WTC11 (cell line): ENCODE data around the gene RAC3. TPM values are rescaled to one million over a fixed set of nuclear protein-coding genes. Genes with fewer than 3 reads are reported as not detected.

ENCODE experiments used
- ATAC-seq: fragments of 200-7000 bp; cut with Tn5 transposase; 2 replicates; pipeline ENCODE4 v1.10.0; 2021; ENCODE audit warnings: mild to moderate bottlenecking, moderate library complexity
- CTCF ChIA-PET: fragments of 300-600 bp; sonication (Branson Sonifier 250); formaldehyde crosslinking; loops from one replicate; lab custom pipeline; 2021; ENCODE audit warnings: antibody characterized with exemption; lab: Charles Lee
- POLR2A ChIA-PET: fragments of 350-600 bp; sonication (Branson Sonifier 250); formaldehyde crosslinking; loops from one replicate; lab custom pipeline; 2021; ENCODE audit warnings: antibody characterized with exemption; lab: Charles Lee
- DNase-seq: peaks from one replicate; pipeline ENCODE4 v3.0.0; 2021; ENCODE audit warnings: low spot score
- H3K27ac Mint-ChIP-seq: 2 replicates; pipeline ENCODE4 v1.8.0; 2021; ENCODE audit warnings: mixed read lengths
- H3K27me3 Mint-ChIP-seq: 2 replicates; pipeline ENCODE4 v1.8.0; 2021; ENCODE audit warnings: low read depth, mild to moderate bottlenecking, moderate library complexity, mixed read lengths
- H3K36me3 Mint-ChIP-seq: 2 replicates; pipeline ENCODE4 v1.8.0; 2021; ENCODE audit warnings: mixed read lengths
- H3K4me1 Mint-ChIP-seq: 2 replicates; pipeline ENCODE4 v1.8.0; 2022; ENCODE audit warnings: mixed read lengths
- H3K4me3 Mint-ChIP-seq: 2 replicates; pipeline ENCODE4 v1.8.0; 2021; ENCODE audit warnings: mild to moderate bottlenecking, moderate library complexity, mixed read lengths
- H3K9me3 Mint-ChIP-seq: 2 replicates; pipeline ENCODE4 v1.8.0; 2021; ENCODE audit warnings: mixed read lengths
- ESRRA ChIP-seq: sonication (generic); formaldehyde crosslinking; IDR thresholded peaks from 2 replicates; pipeline ENCODE4 v1.8.1; 2022; ENCODE audit warnings: mild to moderate bottlenecking, missing genetic modification reagents, borderline replicate concordance
- FOXJ3 ChIP-seq: sonication (generic); formaldehyde crosslinking; IDR thresholded peaks from 2 replicates; pipeline ENCODE4 v1.9.0; 2021; ENCODE audit warnings: missing genetic modification reagents, mild to moderate bottlenecking, borderline replicate concordance
- FOXK1 ChIP-seq: sonication (generic); formaldehyde crosslinking; IDR thresholded peaks from 2 replicates; pipeline ENCODE4 v1.8.0; 2022; ENCODE audit warnings: mild to moderate bottlenecking, moderate library complexity, missing genetic modification reagents
- FOXP4 ChIP-seq: sonication (generic); formaldehyde crosslinking; IDR thresholded peaks from 2 replicates; pipeline ENCODE4 v1.8.0; 2022; ENCODE audit warnings: mild to moderate bottlenecking, missing genetic modification reagents
- GTF2I ChIP-seq: fragments of 250-450 bp; sonication (Bioruptor Pico); conservative IDR thresholded peaks from 2 replicates; pipeline ENCODE4 v1.4.0; 2021; ENCODE audit warnings: mild to moderate bottlenecking
- HMGA2 ChIP-seq: fragments of 250-450 bp; sonication (Bioruptor Pico); IDR thresholded peaks from 2 replicates; pipeline ENCODE4 v1.4.0; 2021; ENCODE audit warnings: mild to moderate bottlenecking, moderate library complexity
- JAZF1 ChIP-seq: fragments of 250-450 bp; sonication (Bioruptor Pico); IDR thresholded peaks from 2 replicates; pipeline ENCODE4 v1.9.0; 2021; ENCODE audit warnings: moderate library complexity, mild to moderate bottlenecking, inconsistent platforms
- PRRX2 ChIP-seq: fragments of 250-450 bp; sonication (Bioruptor Pico); IDR thresholded peaks from 2 replicates; pipeline ENCODE4 v1.8.0; 2021; ENCODE audit warnings: mild to moderate bottlenecking
- RELA ChIP-seq: sonication (generic); formaldehyde crosslinking; IDR thresholded peaks from 2 replicates; pipeline ENCODE4 v1.8.1; 2022; ENCODE audit warnings: missing genetic modification reagents, mild to moderate bottlenecking, borderline replicate concordance
- SOX15 ChIP-seq: fragments of 250-450 bp; sonication (Bioruptor Pico); IDR thresholded peaks from 2 replicates; pipeline ENCODE4 v1.9.0; 2021; ENCODE audit warnings: mild to moderate bottlenecking
- STAT6 ChIP-seq: sonication (generic); formaldehyde crosslinking; conservative IDR thresholded peaks from 2 replicates; pipeline ENCODE4 v1.8.1; 2023; ENCODE audit warnings: mild to moderate bottlenecking, low read depth, missing genetic modification reagents, moderate library complexity
- TEAD1 ChIP-seq: sonication (generic); formaldehyde crosslinking; IDR thresholded peaks from 2 replicates; pipeline ENCODE4 v1.8.0; 2022; ENCODE audit warnings: mild to moderate bottlenecking, missing genetic modification reagents
- TP53 ChIP-seq: sonication (generic); formaldehyde crosslinking; IDR thresholded peaks from 2 replicates; pipeline ENCODE4 v1.8.1; 2023; ENCODE audit warnings: mild to moderate bottlenecking, missing genetic modification reagents
- ZNF121 ChIP-seq: sonication (generic); formaldehyde crosslinking; IDR thresholded peaks from 2 replicates; pipeline ENCODE4 v1.8.0; 2023; ENCODE audit warnings: missing genetic modification reagents
- ZNF263 ChIP-seq: sonication (generic); formaldehyde crosslinking; IDR thresholded peaks from 2 replicates; pipeline ENCODE4 v1.8.1; 2022; ENCODE audit warnings: low read depth, mild to moderate bottlenecking, moderate library complexity, missing genetic modification reagents
- ZNF317 ChIP-seq: sonication (generic); formaldehyde crosslinking; IDR thresholded peaks from 2 replicates; pipeline ENCODE4 v1.8.1; 2023; ENCODE audit warnings: low read depth, mild to moderate bottlenecking, moderate library complexity, missing genetic modification reagents, borderline replicate concordance
- total RNA-seq: library from RNA; stranded (reverse); gene quantifications from 3 replicates; pipeline ENCODE4 v1.2.3, GENCODE V29; 2021
- TF ChIP-seq, protein P1 (sequence below): sonication (generic); formaldehyde crosslinking; IDR thresholded peaks from 2 replicates; pipeline ENCODE4 v1.8.1; 2022; ENCODE audit warnings: mild to moderate bottlenecking, missing genetic modification reagents, moderate library complexity, borderline replicate concordance
- TF ChIP-seq, protein P2 (sequence below): fragments of 250-450 bp; sonication (Bioruptor Pico); IDR thresholded peaks from 2 replicates; pipeline ENCODE4 v2.1.2; 2022; ENCODE audit warnings: mild to moderate bottlenecking, moderate library complexity
- TF ChIP-seq, protein P3 (sequence below): sonication (generic); formaldehyde crosslinking; IDR thresholded peaks from 2 replicates; pipeline ENCODE4 v1.8.0; 2022; ENCODE audit warnings: mild to moderate bottlenecking, missing genetic modification reagents
- TF ChIP-seq, protein P4 (sequence below): fragments of 250-450 bp; sonication (Bioruptor Pico); IDR thresholded peaks from 2 replicates; pipeline ENCODE4 v1.9.0; 2021; ENCODE audit warnings: mild to moderate bottlenecking

The RAC3 gene
- total RNA-seq, 1 experiment from 2014 or later: 163 TPM

GRCh38 chr17:82025401-82026107 is 5.9 kb upstream of the RAC3 start:
- peaks cover 13% of the 10 kb centered on the region for H3K4me1 Mint-ChIP-seq
- H3K27me3 Mint-ChIP-seq: no peaks in the 10 kb centered on the region; the same call in 1 of the 2 replicates
- TF ChIP-seq FOXJ3 (CRISPR knock-in tag): no peak
- ChIA-PET POLR2A (interaction anchor here (1.4 kb wide), 1 partner anchor 12 kb away, joined by 4 read pairs; the partner anchor contains the start of gene DCXR), CTCF (interaction anchor here (1.9 kb wide), 1 partner anchor 12 kb away, joined by 4 read pairs; the partner anchor contains the start of gene DCXR)
- no peaks in the 10 kb centered on the region for H3K9me3 Mint-ChIP-seq
- H3K4me3 Mint-ChIP-seq: no peak overlapping the region
- H3K36me3 Mint-ChIP-seq: no peaks in the 10 kb centered on the region
- DNase-seq (no peak), ATAC-seq (no peak)
- no peak overlapping the region for H3K27ac Mint-ChIP-seq

DNA sequence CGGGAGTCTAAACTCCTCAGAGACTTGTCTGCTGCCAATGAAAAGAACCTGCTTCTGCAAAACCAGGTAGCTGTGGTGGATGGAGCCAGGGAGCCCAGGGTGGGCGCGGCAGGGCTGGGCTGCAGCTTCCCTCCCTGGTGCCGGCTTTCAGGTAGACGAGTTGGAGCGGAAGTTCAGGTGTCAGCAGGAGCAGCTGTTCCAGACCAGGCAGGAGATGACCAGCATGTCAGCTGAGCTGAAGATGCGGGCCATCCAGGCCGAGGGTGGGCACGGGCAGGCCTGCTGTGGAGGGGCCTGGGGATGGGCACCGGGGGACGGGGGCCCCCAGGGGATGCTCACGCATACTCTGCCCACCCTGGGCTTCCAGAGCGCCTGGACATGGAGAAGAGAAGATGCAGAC is 3.2 kb upstream of the RAC3 start:
- DNase-seq (no peak), ATAC-seq (no peak)
- Mint-ChIP-seq H3K36me3 (no peaks in the 10 kb centered on the region), H3K9me3 (no peaks in the 10 kb centered on the region), H3K27ac (no peak overlapping the region), H3K4me1 (peaks cover 13% of the 10 kb centered on the region), H3K27me3 (no peaks in the 10 kb centered on the region; the same call in 1 of the 2 replicates), H3K4me3 (no peak overlapping the region)
- POLR2A ChIA-PET: no interaction called here
- TF ChIP-seq JAZF1 (no peak), TP53 (CRISPR knock-in tag) (no peak), STAT6 (CRISPR knock-in tag) (no peak), ZNF263 (CRISPR knock-in tag) (no peak), GTF2I (CRISPR knock-in tag) (no peak), FOXP4 (CRISPR knock-in tag) (no peak), ZNF317 (CRISPR knock-in tag) (no peak), TEAD1 (CRISPR knock-in tag) (no peak)
- TF ChIP-seq, protein P1, sequence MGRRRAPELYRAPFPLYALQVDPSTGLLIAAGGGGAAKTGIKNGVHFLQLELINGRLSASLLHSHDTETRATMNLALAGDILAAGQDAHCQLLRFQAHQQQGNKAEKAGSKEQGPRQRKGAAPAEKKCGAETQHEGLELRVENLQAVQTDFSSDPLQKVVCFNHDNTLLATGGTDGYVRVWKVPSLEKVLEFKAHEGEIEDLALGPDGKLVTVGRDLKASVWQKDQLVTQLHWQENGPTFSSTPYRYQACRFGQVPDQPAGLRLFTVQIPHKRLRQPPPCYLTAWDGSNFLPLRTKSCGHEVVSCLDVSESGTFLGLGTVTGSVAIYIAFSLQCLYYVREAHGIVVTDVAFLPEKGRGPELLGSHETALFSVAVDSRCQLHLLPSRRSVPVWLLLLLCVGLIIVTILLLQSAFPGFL (CRISPR knock-in tag): no peak
- TF ChIP-seq, protein P2, sequence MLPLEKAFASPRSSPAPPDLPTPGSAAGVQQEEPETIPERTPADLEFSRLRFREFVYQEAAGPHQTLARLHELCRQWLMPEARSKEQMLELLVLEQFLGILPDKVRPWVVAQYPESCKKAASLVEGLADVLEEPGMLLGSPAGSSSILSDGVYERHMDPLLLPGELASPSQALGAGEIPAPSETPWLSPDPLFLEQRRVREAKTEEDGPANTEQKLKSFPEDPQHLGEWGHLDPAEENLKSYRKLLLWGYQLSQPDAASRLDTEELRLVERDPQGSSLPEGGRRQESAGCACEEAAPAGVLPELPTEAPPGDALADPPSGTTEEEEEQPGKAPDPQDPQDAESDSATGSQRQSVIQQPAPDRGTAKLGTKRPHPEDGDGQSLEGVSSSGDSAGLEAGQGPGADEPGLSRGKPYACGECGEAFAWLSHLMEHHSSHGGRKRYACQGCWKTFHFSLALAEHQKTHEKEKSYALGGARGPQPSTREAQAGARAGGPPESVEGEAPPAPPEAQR (CRISPR knock-in tag): no peak
- CTCF ChIA-PET: interaction anchor here (1.7 to 5.7 kb wide), 2 partner anchors 8 to 9 kb away, joined by 6 to 119 read pairs; partner anchors contain the start of genes CENPX, DCXR and LRRC45

DNA sequence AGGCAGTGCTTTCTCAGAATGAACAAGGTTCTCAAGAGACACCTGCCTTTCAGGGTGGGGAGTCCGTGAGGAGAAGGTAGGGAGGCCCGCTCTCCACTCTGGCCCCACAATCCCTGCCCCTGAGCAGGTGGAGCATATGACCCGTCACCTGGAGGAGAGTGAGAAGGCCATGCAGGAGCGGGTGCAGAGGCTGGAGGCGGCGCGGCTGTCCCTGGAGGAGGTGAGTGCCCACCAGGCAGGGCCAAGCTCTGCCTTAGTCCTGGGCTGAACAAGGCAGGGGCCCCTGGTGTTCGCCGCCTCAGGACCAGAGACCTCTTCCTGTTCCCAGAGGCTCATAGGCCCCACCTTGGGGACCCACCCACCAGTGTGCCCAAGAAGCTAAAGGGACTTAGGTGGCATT is 2.5 kb upstream of the RAC3 start:
- H3K27ac Mint-ChIP-seq: no peak overlapping the region
- peaks cover 11% of the 10 kb centered on the region for H3K4me1 Mint-ChIP-seq
- no peaks in the 10 kb centered on the region for H3K9me3 Mint-ChIP-seq
- no peak overlapping the region for H3K4me3 Mint-ChIP-seq
- H3K36me3 Mint-ChIP-seq: no peaks in the 10 kb centered on the region
- POLR2A ChIA-PET: no interaction called here
- H3K27me3 Mint-ChIP-seq: no peaks in the 10 kb centered on the region; the same call in 1 of the 2 replicates
- CTCF ChIA-PET: interaction anchor here (1.5 to 5.7 kb wide), 7 partner anchors 9 to 126 kb away, joined by 4 to 119 read pairs (median 8); partner anchors contain the start of genes CENPX, DCXR and LRRC45
- DNase-seq (no peak), ATAC-seq (no peak)
- TF ChIP-seq ZNF121 (no peak), RELA (CRISPR knock-in tag) (no peak), ZNF317 (CRISPR knock-in tag) (no peak), SOX15 (CRISPR knock-in tag) (no peak), ESRRA (CRISPR knock-in tag) (no peak), FOXK1 (CRISPR knock-in tag) (no peak), HMGA2 (CRISPR knock-in tag) (no peak), PRRX2 (CRISPR knock-in tag) (no peak)
- TF ChIP-seq, protein P3, sequence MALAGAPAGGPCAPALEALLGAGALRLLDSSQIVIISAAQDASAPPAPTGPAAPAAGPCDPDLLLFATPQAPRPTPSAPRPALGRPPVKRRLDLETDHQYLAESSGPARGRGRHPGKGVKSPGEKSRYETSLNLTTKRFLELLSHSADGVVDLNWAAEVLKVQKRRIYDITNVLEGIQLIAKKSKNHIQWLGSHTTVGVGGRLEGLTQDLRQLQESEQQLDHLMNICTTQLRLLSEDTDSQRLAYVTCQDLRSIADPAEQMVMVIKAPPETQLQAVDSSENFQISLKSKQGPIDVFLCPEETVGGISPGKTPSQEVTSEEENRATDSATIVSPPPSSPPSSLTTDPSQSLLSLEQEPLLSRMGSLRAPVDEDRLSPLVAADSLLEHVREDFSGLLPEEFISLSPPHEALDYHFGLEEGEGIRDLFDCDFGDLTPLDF (CRISPR knock-in tag): no peak
- TF ChIP-seq, protein P4, sequence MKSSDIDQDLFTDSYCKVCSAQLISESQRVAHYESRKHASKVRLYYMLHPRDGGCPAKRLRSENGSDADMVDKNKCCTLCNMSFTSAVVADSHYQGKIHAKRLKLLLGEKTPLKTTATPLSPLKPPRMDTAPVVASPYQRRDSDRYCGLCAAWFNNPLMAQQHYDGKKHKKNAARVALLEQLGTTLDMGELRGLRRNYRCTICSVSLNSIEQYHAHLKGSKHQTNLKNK (CRISPR knock-in tag): no peak
